Lower leg skin (tissue), 4 donors: ENCODE measurements around the gene C10orf95. TPM values are rescaled to one million over a fixed set of nuclear protein-coding genes. Genes with fewer than 3 reads are reported as not detected.

Source experiments
- DNase-seq, 2 donors: peaks; one replicate each; pipeline ENCODE4 v3.0.0-alpha.2; 2019; ENCODE audit warnings: low spot score in 2 of 2
- H3K4me3 ChIP-seq: fragments of 200-600 bp; sonication (generic); 2 replicates; pipeline ENCODE4 v1.5.1; 2017; ENCODE audit warnings: mild to moderate bottlenecking, low read depth; ENCODE audit not compliant: poor library complexity, severe bottlenecking
- POLR2A ChIP-seq, 2 donors: fragments of 450-650 bp; IDR thresholded peaks; one replicate each; pipeline ENCODE4 v1.6.1; 2016 to 2017; ENCODE audit warnings: antibody characterized with exemption in 2 of 2, mild to moderate bottlenecking in 1 of 2, moderate library complexity in 1 of 2
- WGBS, 2 donors: methylation state at CpG; one replicate each; pipeline ENCODE4 v1.1.5; 2018; 5-methylcytosine and 5-hydroxymethylcytosine counted together
- intact Hi-C: fragments of 100-400 bp; cut with DNase I; formaldehyde crosslinking; loops from one replicate; pipeline ENCODE4 v1.15.0; 2023; ENCODE audit warnings: low total_unique reads
- total RNA-seq, 4 donors: library from RNA; depleted of rRNA; stranded (reverse); fragments of >200 nt; gene quantifications; one replicate each; pipeline ENCODE4 v1.1.0, GENCODE V29; 2016
- TF ChIP-seq, protein P1 (sequence below), 3 donors: fragments of 450-650 bp; IDR thresholded peaks; one replicate each; pipeline ENCODE4 v1.5.1; 2016; ENCODE audit warnings: antibody characterized with exemption in 3 of 3, mild to moderate bottlenecking in 3 of 3, moderate library complexity in 2 of 3

The C10orf95 gene
- total RNA-seq, 4 donors from 2014 or later, result 7.6 to 17.3 (median 11.5) TPM

DNA sequence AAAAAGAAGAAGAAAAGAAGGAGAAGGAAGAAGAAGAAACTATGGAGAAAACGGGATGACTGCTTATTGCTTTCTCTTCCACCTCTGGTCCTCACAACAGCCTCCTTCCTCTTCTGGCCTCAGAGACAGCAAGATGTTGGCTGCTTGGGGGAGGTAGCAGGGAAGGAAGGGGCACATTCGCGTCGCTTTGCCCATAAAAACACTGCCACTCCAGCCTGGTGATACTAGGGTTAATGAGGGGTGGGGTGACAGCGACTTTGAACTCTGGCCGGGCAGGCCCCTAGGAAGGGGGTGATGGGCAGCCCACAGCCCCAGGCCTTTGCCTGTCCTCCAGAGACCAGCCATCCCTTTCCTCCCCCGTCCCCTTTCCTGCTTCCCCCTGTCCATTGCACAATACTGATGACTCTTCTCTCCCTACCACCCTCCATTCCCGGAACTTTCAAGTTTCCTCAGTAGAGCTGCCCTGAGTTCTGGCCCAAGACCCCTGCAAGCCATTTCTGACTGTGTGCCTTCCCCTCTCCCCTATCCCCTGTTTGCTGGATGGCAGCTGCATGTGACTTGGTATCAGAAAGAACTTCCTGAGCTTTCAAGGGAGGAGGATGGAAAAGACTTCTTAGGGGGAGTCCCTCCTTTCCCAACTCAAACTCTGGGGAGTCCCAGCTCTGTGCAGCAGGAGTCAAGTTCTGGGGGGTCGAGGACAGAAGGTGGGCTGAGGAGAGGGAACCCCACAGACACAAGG lies 16.8 kb downstream of the C10orf95 start:
- H3K4me3 ChIP-seq, result no peak overlapping the region
- intact Hi-C loops, result no loop called here

DNA sequence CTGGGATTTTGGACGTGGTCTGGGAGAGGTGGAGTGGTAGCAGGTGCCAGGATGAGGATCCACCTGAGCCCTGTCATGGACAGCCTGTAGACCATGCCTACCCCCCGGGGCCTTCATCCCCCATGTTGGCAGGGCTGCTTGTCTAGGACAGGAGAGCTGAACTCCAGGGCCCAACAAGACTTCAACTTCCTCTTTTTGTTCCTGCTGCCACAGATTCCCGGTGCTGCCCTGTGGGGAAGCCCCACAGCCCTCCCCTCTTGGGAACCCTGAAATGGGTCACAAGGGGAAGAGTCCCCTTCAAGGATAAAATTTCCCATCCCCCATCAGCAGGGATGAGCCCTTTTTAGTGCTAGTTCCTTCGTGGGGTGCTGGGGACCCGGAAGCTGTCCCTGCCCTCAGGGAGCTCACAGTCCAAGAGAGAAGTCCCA lies 17.7 kb downstream of the C10orf95 start:
- 63 to 75% methylated on average over 5 of the region's 5 CpGs for WGBS, 2 donors
- no peak for DNase-seq
- H3K4me3 ChIP-seq, result no peak overlapping the region
- intact Hi-C loops, result no loop called here
- no peak for TF ChIP-seq POLR2A (IDR thresholded peaks at IDR 0.05)
- TF ChIP-seq, protein P1, sequence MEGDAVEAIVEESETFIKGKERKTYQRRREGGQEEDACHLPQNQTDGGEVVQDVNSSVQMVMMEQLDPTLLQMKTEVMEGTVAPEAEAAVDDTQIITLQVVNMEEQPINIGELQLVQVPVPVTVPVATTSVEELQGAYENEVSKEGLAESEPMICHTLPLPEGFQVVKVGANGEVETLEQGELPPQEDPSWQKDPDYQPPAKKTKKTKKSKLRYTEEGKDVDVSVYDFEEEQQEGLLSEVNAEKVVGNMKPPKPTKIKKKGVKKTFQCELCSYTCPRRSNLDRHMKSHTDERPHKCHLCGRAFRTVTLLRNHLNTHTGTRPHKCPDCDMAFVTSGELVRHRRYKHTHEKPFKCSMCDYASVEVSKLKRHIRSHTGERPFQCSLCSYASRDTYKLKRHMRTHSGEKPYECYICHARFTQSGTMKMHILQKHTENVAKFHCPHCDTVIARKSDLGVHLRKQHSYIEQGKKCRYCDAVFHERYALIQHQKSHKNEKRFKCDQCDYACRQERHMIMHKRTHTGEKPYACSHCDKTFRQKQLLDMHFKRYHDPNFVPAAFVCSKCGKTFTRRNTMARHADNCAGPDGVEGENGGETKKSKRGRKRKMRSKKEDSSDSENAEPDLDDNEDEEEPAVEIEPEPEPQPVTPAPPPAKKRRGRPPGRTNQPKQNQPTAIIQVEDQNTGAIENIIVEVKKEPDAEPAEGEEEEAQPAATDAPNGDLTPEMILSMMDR (IDR thresholded peaks at IDR 0.05), result no peak

More for the DNA sequence above, 16.8 kb downstream of the C10orf95 start:
- TF ChIP-seq POLR2A (IDR thresholded peaks at IDR 0.05), result no peak
- TF ChIP-seq, protein P1 (IDR thresholded peaks at IDR 0.05), result no peak
- DNase-seq, result no peak
- 24 to 39% methylated on average over 9 of the region's 9 CpGs for WGBS, 2 donors

DNA sequence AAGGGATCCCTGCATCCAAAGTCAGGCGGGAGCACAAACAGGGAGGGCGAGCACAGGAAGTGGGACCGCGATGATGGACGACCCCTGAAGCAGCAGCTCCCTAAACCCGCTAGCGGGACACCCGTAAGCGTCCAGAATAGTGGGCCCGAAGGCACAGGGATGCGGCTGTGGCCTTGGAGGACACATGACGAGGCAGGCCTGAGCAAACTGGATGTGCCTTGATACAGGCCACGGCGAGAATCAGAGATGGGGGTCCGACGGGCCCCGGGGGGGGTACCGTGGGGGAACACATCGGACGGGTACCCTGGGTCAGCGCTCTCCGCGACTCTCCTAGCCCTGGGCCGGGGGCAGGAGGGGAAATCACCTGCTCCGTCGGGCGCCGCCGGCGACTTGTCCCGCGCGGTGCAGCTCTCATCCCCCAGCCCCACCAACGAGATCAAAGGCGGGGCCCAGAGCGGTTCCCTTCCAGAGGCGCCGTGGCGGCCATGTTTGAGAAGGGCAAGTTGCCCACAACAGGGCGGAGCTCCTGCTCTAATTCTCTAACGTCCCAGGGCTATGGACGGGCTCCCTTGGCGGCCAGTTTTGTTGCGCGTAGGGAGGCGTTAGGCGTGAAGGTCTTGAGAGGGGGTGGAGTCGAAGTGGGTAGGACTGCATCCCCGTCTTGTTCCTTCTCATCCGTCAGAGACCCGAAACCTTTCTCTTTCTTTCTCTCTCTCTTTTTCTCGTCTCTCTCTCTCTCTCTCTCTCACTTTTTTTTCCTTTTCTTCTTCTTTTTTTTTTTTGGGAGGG lies 19.0 kb downstream of the C10orf95 start, which contains the start of gene CUEDC2:
TSS of gene CUEDC2 (minus strand) at position 413 of the 789 bp plus-strand sequence. CDS start 7,386 bp downstream, outside the sequence.
- WGBS, 2 donors, result 0% methylated on average over 32 to 46 of the region's 52 CpGs
- intact Hi-C loops, result no loop called here
- DNase-seq, result peak; percentile 96 to 99
- TF ChIP-seq POLR2A (IDR thresholded peaks at IDR 0.05), result no peak
- TF ChIP-seq, protein P1 (IDR thresholded peaks at IDR 0.05), result no peak
- H3K4me3 ChIP-seq, result peak within 1 kb of the TSS; percentile 69

DNA sequence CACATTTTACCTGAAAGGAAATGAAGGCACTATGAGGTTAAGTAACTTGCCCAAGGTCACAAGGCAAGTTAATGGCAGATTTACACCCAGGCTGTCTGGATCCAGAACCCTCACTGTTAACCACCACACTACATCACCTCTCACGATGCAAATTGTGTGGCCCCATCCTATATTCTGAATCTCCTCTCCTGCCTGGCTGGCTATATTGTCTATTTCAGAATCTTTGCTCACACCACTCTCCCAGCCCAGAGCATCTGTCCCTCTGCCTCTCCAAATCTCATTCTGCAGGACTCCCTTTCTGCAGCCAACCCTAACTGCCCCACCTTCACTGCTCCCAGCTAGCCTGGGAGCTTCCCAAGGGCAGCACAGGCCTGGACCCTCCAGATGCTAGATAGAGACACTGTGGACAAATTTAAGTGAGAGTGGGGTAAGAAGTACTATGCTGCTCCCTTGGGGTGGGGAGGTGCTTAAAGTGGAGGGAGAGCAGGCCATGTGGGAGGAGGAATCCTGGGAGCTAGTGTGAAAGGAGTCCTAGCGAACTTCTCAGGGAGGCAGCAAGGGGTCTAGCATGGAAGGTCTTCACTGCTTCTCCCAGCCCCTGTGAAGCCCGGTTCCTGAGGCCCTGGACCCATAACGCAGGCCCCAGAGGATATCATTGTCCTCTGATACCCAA lies 19.8 kb downstream of the C10orf95 start:
- intact Hi-C loops, result no loop called here
- H3K4me3 ChIP-seq, result peak overlapping the region; percentile 69
- no peak for TF ChIP-seq POLR2A (IDR thresholded peaks at IDR 0.05)
- TF ChIP-seq, protein P1 (IDR thresholded peaks at IDR 0.05), result no peak
- no peak for DNase-seq
- 11 to 16% methylated on average over 4 of the region's 4 CpGs for WGBS, 2 donors

DNA sequence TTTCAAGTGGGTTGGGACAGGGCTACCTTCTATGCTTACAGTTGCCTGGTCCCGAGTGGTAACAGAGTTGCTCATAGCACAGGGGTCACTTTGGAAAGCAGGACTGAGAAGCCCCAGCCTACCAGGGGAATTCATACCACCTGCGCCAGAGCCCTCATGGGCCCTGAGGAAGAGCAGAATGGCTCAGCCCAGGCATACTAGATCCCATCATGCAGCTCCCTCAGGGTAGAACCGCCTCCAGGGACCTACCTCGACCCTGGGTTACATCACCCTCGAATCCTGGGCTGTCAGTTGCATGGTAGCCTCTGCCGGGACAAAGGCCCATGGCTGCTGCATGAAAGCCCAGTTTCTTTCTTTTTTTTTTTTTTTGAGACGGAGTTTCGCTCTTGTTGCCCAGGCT lies 21.9 kb downstream of the C10orf95 start:
- 82% methylated on average over 8 of the region's 8 CpGs for WGBS, 2 donors
- H3K4me3 ChIP-seq, result no peak overlapping the region
- TF ChIP-seq, protein P1 (IDR thresholded peaks at IDR 0.05), result no peak
- no peak for TF ChIP-seq POLR2A (IDR thresholded peaks at IDR 0.05)
- DNase-seq, result no peak
- intact Hi-C loops, result loop anchor here (10.0 kb wide), 1 partner anchor 45 kb away; no protein-coding TSS in a partner anchor
